NCI-H2196 treated with DMSO at 0.1 percent for 48 hours (cell line): Measurements from ENCODE around the gene SUFU.
A peak's percentile ranks its signal among the peaks of the same experiment; 100 is the strongest.

Experiments used
- DNase-seq: peaks from one replicate; lab custom pipeline; 2025; ENCODE audit not compliant: unreplicated experiment; lab: John Stamatoyannopoulos, UW

The SUFU gene

DNA sequence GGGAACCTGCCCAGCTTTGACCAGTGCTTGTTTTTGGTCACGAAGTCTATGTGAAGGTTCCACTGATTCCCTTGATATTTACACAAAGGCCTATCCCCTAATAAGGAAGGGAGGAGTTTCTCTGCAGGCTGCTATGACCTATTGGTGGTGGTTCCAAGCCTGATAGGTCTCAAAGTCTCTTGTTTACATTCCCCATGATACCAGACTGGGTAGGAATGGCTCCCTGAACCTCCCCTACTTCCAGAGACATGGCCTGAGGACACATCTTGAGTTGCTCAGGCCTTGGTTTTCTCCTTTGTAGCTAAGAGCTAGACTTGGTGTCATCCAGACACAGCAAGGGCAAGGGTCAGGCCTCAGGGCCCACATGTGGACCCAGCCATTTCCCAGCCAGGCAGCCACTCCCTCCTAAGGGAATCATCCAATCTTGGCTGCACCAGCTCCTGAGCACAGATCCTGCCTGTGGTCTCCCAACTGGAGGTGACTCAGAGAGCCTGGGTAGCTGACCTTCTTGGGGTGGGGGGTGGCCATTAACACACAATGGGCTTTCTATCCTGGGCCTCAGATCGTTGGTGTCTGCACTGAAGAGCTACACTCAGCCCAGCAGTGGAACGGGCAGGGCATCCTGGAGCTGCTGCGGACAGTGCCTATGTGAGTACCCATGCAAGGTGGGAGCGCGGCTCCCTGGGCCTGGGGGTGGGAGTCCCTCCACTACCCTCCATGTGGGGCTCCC lies 89.5 kb downstream of the SUFU start:
- DNase-seq, result no peak

DNA sequence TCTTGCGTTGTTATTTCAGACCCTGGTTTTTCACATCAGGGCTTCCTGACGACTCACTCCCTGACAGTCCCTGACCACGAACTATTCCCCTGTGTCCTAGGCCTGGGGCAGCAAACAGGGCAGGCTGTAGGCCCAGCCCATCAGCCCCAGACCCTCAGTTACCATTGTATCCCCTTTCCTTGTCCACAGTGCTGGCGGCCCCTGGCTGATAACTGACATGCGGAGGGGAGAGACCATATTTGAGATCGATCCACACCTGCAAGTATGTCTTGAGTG lies 90.0 kb downstream of the SUFU start:
- no peak for DNase-seq

DNA sequence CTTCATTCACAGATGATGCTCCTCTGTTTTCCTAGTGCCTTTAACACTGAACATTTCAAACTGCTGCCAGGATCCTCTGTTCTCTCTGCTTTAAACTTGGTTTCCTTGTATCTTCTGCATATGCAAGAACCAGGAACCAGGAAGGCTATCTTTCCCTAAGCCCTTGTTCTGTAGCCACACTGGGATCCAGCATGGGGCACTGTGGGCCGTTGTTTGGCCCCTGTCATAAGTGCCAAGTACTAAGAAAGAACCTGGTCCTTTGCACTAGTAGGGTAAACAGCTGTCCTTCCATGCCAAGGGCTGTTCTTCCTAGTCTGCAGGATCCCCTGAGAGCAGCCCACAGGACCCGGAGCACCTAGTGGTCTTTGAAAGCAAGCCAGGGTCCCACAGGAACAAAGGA lies 91.5 kb downstream of the SUFU start:
- no peak for DNase-seq

DNA sequence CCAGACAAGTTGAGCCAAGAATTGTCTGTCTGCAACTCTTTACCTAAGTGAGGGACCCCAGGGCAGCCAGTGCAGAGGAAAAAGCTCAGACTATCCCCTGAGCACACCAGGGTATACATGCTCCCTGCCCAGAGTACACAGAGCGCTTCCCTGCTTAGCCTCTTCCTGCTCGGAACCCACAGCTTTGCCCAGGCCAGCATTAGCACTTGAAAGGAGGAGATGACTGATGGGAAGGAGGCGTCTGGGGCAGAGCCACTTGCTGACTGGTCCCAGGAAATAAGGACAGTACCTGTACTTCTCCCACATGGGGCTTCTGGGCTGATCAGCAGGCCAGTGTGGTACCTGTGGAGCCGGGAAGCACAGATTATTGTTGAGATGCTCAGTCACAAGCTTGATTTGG lies 92.1 kb downstream of the SUFU start:
- DNase-seq, result no peak

DNA sequence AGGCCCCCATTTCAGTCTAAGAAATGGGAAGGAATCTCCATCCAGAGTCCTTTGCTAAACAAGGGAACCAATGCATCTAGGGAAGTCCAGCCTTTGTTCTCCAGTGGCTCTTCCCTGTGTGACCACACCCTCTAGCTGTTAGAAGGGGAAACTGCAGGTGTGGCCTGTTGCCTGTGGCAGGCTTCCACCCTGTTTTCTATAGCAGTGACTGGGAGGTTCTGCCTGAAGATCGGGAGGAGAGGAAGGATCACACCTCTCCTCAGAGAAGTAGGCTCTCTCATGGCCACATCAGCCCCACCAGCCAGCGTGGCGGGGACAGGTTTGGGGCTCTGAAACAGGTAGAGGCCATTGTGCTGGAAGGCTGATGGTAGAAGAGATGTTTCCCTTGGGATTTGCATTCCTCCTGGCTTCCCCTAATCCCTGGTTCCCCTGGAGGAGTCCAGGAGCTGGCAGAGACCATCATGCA lies 92.8 kb downstream of the SUFU start:
- peak; percentile 6 for DNase-seq

DNA sequence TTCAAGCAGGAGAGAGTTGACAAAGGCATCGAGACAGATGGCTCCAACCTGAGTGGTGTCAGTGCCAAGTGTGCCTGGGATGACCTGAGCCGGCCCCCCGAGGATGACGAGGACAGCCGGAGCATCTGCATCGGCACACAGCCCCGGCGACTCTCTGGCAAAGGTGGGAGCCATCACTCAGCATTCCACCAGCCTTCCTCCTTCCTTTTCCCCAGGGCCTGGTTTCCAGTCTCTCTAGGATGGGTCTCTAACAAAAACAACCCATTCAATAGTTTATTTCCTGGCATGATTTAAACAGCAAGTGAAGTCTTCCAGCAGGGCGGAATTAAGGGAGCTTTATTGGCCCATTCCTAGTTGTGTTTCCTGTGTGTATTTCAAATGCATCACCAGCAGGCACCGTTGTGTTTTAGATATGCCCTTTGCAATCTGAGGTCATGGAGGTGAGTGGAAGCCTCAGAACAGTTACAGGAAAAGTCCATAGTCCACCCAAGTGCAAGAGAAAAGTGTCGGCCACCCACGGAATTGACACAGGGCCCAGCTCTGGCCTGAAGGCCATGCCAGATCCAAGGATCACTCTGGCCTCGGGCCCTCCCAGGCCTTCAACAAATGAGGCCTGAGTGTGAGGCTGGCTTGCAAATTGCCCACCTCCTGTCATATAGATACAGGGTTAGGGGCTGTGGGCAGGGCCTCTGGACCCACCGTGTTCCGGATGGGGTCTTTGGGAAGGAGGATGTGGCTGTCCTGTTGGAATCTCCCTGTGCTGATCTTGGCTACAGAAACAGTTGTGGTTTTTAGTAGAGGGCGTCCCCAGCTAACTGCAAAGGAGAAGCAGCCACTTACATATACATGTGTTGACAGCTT lies 93.6 kb downstream of the SUFU start:
- no peak for DNase-seq

- DNase-seq, result no peak
Observed at GRCh38 chr10:102598243-102598642, 94.5 kb downstream of the SUFU start.

DNA sequence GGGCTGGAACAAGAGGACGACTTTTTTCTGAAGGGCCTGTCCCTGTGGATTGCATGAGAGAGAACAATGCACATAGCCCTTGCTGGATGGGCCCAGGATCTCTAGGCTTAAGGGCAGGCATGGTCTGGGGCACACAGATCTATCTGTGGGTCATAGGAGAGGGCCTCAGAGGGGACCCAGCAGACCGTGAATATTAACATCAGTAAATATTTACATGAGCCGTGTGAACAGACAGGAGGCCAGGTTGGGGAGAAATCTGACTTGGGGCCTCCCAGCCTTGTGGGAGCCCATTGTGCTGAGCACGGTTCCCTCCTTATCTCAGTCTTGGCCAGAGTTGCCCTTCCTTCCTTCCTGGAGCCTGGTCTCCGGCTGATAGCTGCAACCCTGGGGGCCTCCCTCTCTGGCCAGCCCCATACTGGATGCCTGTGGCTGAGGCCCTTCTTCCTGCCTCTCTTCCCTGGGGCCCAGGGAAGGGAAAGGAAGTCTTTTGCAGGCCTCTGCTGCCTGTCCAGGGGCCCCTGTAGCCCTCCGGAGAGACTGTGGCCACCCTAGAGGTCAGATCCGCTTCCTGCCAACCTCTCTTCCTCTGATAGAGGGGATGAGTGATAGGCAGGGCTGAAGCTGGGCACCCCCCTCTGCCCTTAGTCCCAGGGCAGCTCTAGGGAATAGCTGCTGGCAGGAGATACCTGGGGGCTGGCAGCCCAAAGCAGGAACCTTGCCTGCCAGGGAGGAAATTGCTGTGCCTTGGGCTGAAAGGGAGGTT lies 96.0 kb downstream of the SUFU start:
- DNase-seq, result no peak

DNA sequence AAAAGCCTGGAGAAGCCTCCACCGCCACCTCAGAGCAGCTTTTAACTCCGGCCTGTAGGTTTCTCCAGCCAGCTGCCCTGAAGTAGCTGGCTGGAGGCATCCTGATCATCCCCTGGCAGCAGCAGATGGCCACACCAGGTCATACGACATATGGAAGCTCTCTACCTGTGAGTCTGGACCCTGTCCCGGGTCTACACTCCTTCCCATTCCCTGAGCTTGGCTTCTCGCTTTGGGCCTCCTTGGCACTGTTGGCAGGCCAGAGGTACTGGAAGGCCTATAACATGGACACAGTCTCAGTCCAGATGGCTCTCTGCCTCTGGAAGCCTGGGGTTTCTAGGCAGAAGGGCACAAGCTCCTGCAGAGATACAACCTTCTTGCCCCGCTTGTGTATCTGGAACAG lies 97.0 kb downstream of the SUFU start:
- DNase-seq, result no peak

DNA sequence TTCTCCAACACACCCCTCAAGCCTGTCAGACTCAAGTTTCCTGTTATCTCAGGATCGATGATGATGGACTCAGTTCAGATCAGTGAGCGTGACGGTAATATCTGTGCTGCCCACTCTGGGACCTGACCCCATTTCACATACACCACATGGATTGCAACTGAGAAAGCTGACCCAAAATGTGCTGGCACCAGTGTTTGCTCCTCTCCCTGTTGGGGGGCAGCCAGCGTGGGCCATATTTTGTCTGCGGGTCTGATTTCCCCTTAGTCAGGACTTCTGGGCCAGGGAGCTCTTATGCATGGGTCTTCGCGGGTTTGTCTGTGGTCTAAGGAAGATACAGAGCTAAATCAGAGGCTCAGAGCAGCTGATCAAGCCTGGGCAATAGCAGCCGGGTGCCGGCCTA lies 97.9 kb downstream of the SUFU start:
- no peak for DNase-seq

GRCh38 chr10:102602272-102603045 lies 98.7 kb downstream of the SUFU start:
- DNase-seq, result no peak

DNA sequence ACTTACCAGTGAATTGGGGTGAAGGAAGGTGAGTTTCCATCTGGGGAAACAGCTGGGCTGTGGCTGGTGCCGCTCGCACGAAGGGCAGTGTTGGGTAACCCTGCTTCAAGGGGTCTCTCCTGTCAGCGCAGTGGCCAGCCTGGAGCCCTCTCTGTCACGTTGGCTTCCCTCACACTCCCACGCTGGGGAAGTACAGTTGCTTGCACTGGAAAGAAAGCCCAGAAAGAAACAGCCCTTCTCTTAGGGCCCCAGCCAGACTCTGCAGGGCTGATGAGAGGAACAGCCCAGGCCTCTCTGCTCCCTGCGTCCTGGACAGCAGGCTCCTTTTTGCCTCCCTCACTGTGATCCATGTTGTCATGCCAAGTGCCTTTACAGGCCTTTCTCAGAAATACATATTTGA lies 100.2 kb downstream of the SUFU start:
- no peak for DNase-seq

- DNase-seq, result no peak
Observed at GRCh38 chr10:102604439-102604841, 100.7 kb downstream of the SUFU start.

DNA sequence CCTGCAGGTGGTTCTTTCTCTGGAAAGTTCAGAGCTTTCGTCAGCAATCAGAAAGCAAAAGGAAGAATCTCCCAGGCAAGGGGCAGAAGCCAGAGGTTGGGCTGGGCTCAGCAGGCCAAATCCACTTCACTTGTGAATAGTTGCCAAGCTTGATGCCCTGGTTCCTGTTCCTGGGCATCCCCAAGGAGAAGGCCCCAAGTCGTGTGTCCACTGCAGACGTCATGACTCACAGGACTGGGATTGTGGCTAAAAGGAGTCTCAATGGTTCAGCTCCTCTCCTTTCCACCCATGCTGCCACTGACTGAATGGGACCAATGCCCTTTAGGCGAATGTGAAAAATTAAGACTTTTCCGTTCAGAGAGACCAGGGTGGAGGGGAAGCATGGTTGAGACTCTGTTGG lies 101.9 kb downstream of the SUFU start:
- DNase-seq, result no peak

DNA sequence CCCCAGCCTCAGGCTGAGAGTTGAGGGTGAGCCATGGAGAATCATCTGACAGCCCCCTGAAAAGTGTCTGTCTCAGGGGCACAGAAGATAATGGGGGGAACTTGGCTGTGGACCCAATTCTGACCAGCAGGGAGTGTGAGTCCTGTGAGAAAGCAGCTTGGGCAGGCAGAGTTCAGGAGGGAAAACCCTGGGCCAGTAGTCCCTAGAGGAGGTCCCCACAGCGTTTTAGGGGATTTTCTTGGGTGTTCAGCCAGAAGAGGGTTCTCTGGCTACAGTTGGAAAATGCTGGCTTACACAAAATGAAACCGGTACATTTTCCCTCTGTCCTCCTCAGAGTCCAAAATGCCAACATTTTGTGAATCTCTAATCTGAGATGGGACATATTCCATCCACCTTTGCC lies 104.7 kb downstream of the SUFU start:
- DNase-seq, result no peak

DNA sequence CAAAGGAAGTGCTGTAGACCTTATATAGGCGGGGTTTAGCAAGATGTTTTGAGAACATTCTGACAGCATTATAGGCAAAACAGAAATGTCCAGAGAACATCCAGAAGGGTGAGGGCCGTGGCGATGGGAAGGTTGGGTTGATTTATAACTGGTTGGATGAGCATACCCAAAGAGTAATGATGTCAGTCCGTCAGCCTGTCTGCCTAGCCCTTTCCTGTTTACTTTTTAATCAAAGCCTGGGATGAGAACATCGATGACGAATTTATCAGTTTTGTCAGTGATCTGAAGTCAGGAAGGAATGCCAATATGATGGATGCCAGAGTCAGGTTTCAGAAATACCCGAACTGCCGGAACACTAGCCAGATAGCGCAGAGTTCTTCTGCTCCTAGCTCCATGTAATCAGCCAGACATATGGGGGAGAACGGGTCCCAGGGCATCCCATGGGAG lies 106.7 kb downstream of the SUFU start:
- DNase-seq, result no peak

GRCh38 chr10:102611514-102612087 lies 107.8 kb downstream of the SUFU start:
- no peak for DNase-seq

DNA sequence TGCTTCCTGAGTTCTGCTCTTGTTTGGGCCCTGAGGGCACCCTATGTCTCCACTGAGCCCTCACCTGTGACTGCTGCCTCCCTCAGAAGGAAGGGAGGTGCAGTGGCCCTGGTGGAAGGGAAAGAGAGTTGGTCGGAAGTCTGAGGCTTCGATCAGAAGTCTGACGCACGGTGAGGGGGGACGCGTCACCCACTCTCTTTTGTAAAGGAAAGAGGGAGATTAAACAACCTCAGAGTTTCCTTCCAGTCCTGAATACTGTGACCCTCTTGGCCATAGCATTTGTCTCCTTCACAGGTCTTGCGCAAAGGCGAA lies 109.1 kb downstream of the SUFU start:
- no peak for DNase-seq

DNA sequence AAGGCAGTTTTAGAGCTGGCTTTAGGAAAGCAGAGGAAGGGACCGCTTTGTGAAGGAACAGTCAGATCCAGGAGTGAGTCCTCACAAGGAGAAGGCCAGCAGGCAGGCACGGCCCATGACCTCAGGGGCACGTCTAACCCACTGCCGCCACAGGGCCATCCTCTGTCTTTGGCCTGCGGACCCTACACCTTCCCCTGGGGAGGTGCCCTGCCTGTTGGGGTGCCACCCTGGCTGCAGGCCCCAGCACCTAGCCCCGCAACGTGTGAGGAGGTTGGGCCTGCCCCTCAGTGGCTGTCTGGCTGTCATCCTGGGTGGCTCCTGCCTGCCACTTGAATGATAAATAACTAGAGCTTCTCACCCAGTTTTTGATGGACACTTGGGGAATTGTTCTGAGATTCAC lies 109.5 kb downstream of the SUFU start:
- no peak for DNase-seq

GRCh38 chr10:102613785-102614184 lies 110.0 kb downstream of the SUFU start:
- no peak for DNase-seq

- DNase-seq, result no peak
Observed at GRCh38 chr10:102614888-102615287, 111.1 kb downstream of the SUFU start.
